CD4-positive, alpha-beta T cell (primary cell): Measurements from ENCODE around the gene BEND6. TPM values are rescaled to one million over a fixed set of nuclear protein-coding genes. Genes with fewer than 3 reads are reported as not detected.
A peak's percentile ranks its signal among the peaks of the same experiment; 100 is the strongest.

Experiments used
- ATAC-seq: fragments of 200-7000 bp; cut with Tn5 transposase; one replicate; pipeline ENCODE4 v1.10.0; 2022; ENCODE audit warnings: mild to moderate bottlenecking; ENCODE audit not compliant: poor library complexity
- CTCF ChIA-PET: fragments of 350-600 bp; sonication (Branson Sonifier 250); formaldehyde crosslinking; loops from one replicate; lab custom pipeline; 2021; ENCODE audit warnings: antibody characterized with exemption, inconsistent platforms; lab: Charles Lee
- POLR2A ChIA-PET: fragments of 350-600 bp; sonication (Branson Sonifier 250); formaldehyde crosslinking; loops from one replicate; lab custom pipeline; 2021; ENCODE audit warnings: antibody characterized with exemption, inconsistent platforms; lab: Charles Lee
- DNase-seq, 14 experiments: peaks; one replicate each; pipeline ENCODE4 v3.0.0-alpha.2; 2013 to 2020; ENCODE audit warnings: mixed read lengths in 2 of 14
- H3K27ac ChIP-seq, 2 donors: one replicate each; pipeline versions ENCODE4 v1.5.1 to v1.7.0; 2013; ENCODE audit warnings: low read length in 2 of 2, low read depth in 1 of 2, mild to moderate bottlenecking in 1 of 2
- H3K27me3 ChIP-seq, 2 experiments: 1 replicate in 1 of 2; 2 replicates in 1 of 2; pipeline versions ENCODE4 v1.6.1 to v1.7.0; 2013; ENCODE audit warnings: low read length in 2 of 2, control low read depth in 1 of 2, mild to moderate bottlenecking in 1 of 2, moderate library complexity in 1 of 2; ENCODE audit not compliant: insufficient read depth in 2 of 2, control insufficient read depth in 1 of 2
- H3K36me3 ChIP-seq: one replicate; pipeline ENCODE4 v1.6.1; 2013; ENCODE audit warnings: low read length, control low read depth; ENCODE audit not compliant: insufficient read depth
- H3K4me1 ChIP-seq: one replicate; pipeline ENCODE4 v1.6.1; 2013; ENCODE audit warnings: low read length, control low read depth; ENCODE audit not compliant: insufficient read depth
- H3K4me3 ChIP-seq: one replicate; pipeline ENCODE4 v1.5.1; 2013; ENCODE audit warnings: mild to moderate bottlenecking, low read length, moderate library complexity
- H3K9me3 ChIP-seq, 2 experiments: 1 replicate in 1 of 2; 2 replicates in 1 of 2; pipeline versions ENCODE4 v1.6.1 to v1.7.0; 2013; ENCODE audit warnings: low read length in 2 of 2, mild to moderate bottlenecking in 2 of 2, control low read depth in 1 of 2, moderate library complexity in 1 of 2; ENCODE audit not compliant: control insufficient read depth in 1 of 2, insufficient read depth in 1 of 2
- H3K27ac Mint-ChIP-seq: one replicate; pipeline ENCODE4 v1.8.0; 2020; ENCODE audit warnings: mixed read lengths
- H3K27me3 Mint-ChIP-seq: one replicate; pipeline ENCODE4 v1.8.0; 2021; ENCODE audit warnings: mixed read lengths
- H3K36me3 Mint-ChIP-seq: one replicate; pipeline ENCODE4 v1.8.0; 2021; ENCODE audit warnings: low read depth, mixed read lengths
- H3K4me1 Mint-ChIP-seq: one replicate; pipeline ENCODE4 v1.8.0; 2021; ENCODE audit warnings: low read depth, mixed read lengths
- H3K4me3 Mint-ChIP-seq: one replicate; pipeline ENCODE4 v1.8.0; 2020; ENCODE audit warnings: mild to moderate bottlenecking, mixed read lengths
- H3K9me3 Mint-ChIP-seq: one replicate; pipeline ENCODE4 v1.8.0; 2020; ENCODE audit warnings: mixed read lengths
- CTCF ChIP-seq: fragments of 200-600 bp; IDR thresholded peaks from one replicate; pipeline ENCODE4 v1.8.0; 2022; ENCODE audit warnings: antibody characterized with exemption, mild to moderate bottlenecking
- intact Hi-C, 2 experiments: fragments of 100-400 bp; cut with DNase I in 1 of 2; cut with micrococcal nuclease in 1 of 2; formaldehyde crosslinking; loops; one replicate each; pipeline versions ENCODE4 v1.15.1 to v1.9.0; 2023 to 2025; cut with DNase I, micrococcal nuclease
- total RNA-seq, 174 experiments: library from RNA in 2 of 174; stranded (reverse) in 2 of 174; gene quantifications; one replicate each; pipeline ENCODE4 v1.2.3 and lab custom pipeline; 2021 to 2026

The BEND6 gene
- total RNA-seq, 2 experiments from 2014 or later, result not detected

GRCh38 chr6:56955171-56956155 is 556 bp downstream of the BEND6 start:
- Histone ChIP-seq H3K27me3 (peaks cover 48 to 67% of the 10 kb centered on the region in 2 experiments), H3K36me3 (no peaks in the 10 kb centered on the region), H3K4me3 (peak overlapping the region; percentile 44), H3K9me3 (peaks cover 0 to 9% of the 10 kb centered on the region in 2 experiments), H3K4me1 (peaks cover 21% of the 10 kb centered on the region), H3K27ac (no peak overlapping the region)
- Mint-ChIP-seq H3K9me3 (no peaks in the 10 kb centered on the region), H3K27ac (no peak overlapping the region), H3K4me3 (peak overlapping the region; percentile 83), H3K4me1 (peaks cover 26% of the 10 kb centered on the region), H3K27me3 (peaks cover 79% of the 10 kb centered on the region), H3K36me3 (no peaks in the 10 kb centered on the region)
- POLR2A ChIA-PET, result no interaction called here
- CTCF ChIA-PET, result no interaction called here
- TF ChIP-seq CTCF, result no peak
- ATAC-seq, result peak; percentile 47
- intact Hi-C loops, result no loop called here
- peak in 11 of 14 experiments; percentile 9 to 68 (median 28) for DNase-seq

GRCh38 chr6:56956491-56956890 is 1.6 kb downstream of the BEND6 start:
- DNase-seq (no peak), ATAC-seq (no peak)
- ChIA-PET POLR2A (no interaction called here), CTCF (no interaction called here)
- peaks cover 26% of the 10 kb centered on the region for H3K4me1 Mint-ChIP-seq
- Histone ChIP-seq H3K4me3 (no peak overlapping the region), H3K27me3 (peaks cover 48 to 59% of the 10 kb centered on the region in 2 experiments), H3K9me3 (peaks cover 0 to 9% of the 10 kb centered on the region in 2 experiments), H3K36me3 (no peaks in the 10 kb centered on the region), H3K4me1 (peaks cover 21% of the 10 kb centered on the region), H3K27ac (no peak overlapping the region)
- no peak for TF ChIP-seq CTCF
- peak overlapping the region; percentile 69 for H3K4me3 Mint-ChIP-seq
- H3K27me3 Mint-ChIP-seq, result peaks cover 71% of the 10 kb centered on the region
- intact Hi-C loops, result no loop called here
- no peak overlapping the region for H3K27ac Mint-ChIP-seq
- no peaks in the 10 kb centered on the region for H3K36me3 Mint-ChIP-seq
- no peaks in the 10 kb centered on the region for H3K9me3 Mint-ChIP-seq

- POLR2A ChIA-PET, result no interaction called here
- peaks cover 0 to 9% of the 10 kb centered on the region in 2 experiments for H3K9me3 ChIP-seq
- no peaks in the 10 kb centered on the region for H3K36me3 ChIP-seq
- CTCF ChIA-PET, result no interaction called here
- no peak overlapping the region for H3K27ac Mint-ChIP-seq
- peaks cover 21% of the 10 kb centered on the region for H3K4me1 ChIP-seq
- no peak for DNase-seq
- no peak overlapping the region for H3K4me3 Mint-ChIP-seq
- no peak for ATAC-seq
- TF ChIP-seq CTCF, result no peak
- peaks cover 42 to 50% of the 10 kb centered on the region in 2 experiments for H3K27me3 ChIP-seq
- H3K9me3 Mint-ChIP-seq, result no peaks in the 10 kb centered on the region
- no peak overlapping the region for H3K4me3 ChIP-seq
- no peak overlapping the region for H3K27ac ChIP-seq
- peaks cover 58% of the 10 kb centered on the region for H3K27me3 Mint-ChIP-seq
- intact Hi-C loops, result no loop called here
- H3K4me1 Mint-ChIP-seq, result peaks cover 22% of the 10 kb centered on the region
- no peaks in the 10 kb centered on the region for H3K36me3 Mint-ChIP-seq
Observed at GRCh38 chr6:56957856-56958255, 2.9 kb downstream of the BEND6 start.
